Frontal cortex (tissue), 4 donors: ENCODE data around the gene UBN2. TPM values are rescaled to one million over a fixed set of nuclear protein-coding genes. Genes with fewer than 3 reads are reported as not detected.

Source experiments
- DNase-seq, 2 donors: peaks; one replicate each; pipeline ENCODE4 v3.0.0; 2012; ENCODE audit warnings: low spot score in 2 of 2
- FAIRE-seq: peaks from 2 replicates; lab custom pipeline; 2012; peaks lifted over from hg19 to GRCh38; lab: Jason Lieb, UNC
- total RNA-seq: library from RNA; depleted of rRNA; stranded (reverse); fragments of >200 nt; gene quantifications from one replicate; pipeline ENCODE4 v1.2.3, GENCODE V29; 2014
- donor health status: control.
- donor health status: control.
- donor health status: control.

UBN2 gene
- total RNA-seq, 1 donor from 2014 or later = 14.7 TPM

GRCh38 chr7:139231513-139232376 is 708 bp downstream of the UBN2 start:
- DNase-seq = peak; percentile 50 to 75
- no peak for FAIRE-seq

GRCh38 chr7:139232377-139232717 is 1.3 kb downstream of the UBN2 start:
- DNase-seq (peak in 1 of 2 donors; percentile 18), FAIRE-seq (no peak)

GRCh38 chr7:139232904-139233303 is 1.9 kb downstream of the UBN2 start:
- no peak for FAIRE-seq
- DNase-seq = no peak

- DNase-seq (no peak), FAIRE-seq (no peak)
These were observed 10.2 kb downstream of the UBN2 start for GRCh38 chr7:139241258-139241657.

- no peak for FAIRE-seq
- no peak for DNase-seq
These were observed 11.8 kb downstream of the UBN2 start for GRCh38 chr7:139242741-139243281.

- no peak for FAIRE-seq
- no peak for DNase-seq
These were observed 14.4 kb downstream of the UBN2 start for GRCh38 chr7:139245401-139245800.

GRCh38 chr7:139246494-139246893 is 15.5 kb downstream of the UBN2 start:
- no peak for DNase-seq
- FAIRE-seq = no peak

GRCh38 chr7:139246905-139247304 is 15.9 kb downstream of the UBN2 start:
- FAIRE-seq = no peak
- DNase-seq = no peak

- FAIRE-seq (no peak), DNase-seq (no peak)
These were observed 18.3 kb downstream of the UBN2 start for GRCh38 chr7:139249179-139249810.

- no peak for DNase-seq
- FAIRE-seq = no peak
These were observed 21.4 kb downstream of the UBN2 start for GRCh38 chr7:139252451-139252850.

- FAIRE-seq = no peak
- no peak for DNase-seq
These were observed 23.2 kb downstream of the UBN2 start for GRCh38 chr7:139254281-139254680.

- no peak for DNase-seq
- no peak for FAIRE-seq
These were observed 23.7 kb downstream of the UBN2 start for GRCh38 chr7:139254728-139255127.

- FAIRE-seq = no peak
These were observed 24.3 kb downstream of the UBN2 start for GRCh38 chr7:139255290-139255689.

GRCh38 chr7:139259142-139259541 is 28.1 kb downstream of the UBN2 start:
- no peak for DNase-seq
- no peak for FAIRE-seq

More at GRCh38 chr7:139255290-139255689, 24.3 kb downstream of the UBN2 start:
- no peak for DNase-seq

GRCh38 chr7:139264220-139264619 is 33.2 kb downstream of the UBN2 start:
- DNase-seq (no peak), FAIRE-seq (no peak)

- DNase-seq (no peak), FAIRE-seq (no peak)
These were observed 34.6 kb downstream of the UBN2 start for GRCh38 chr7:139265673-139266072.

GRCh38 chr7:139271718-139272628 is 40.9 kb downstream of the UBN2 start:
- DNase-seq (no peak), FAIRE-seq (no peak)

- FAIRE-seq = no peak
- no peak for DNase-seq
These were observed 53.3 kb downstream of the UBN2 start for GRCh38 chr7:139284252-139284896.

GRCh38 chr7:139286144-139286543 is 55.1 kb downstream of the UBN2 start:
- DNase-seq = no peak

GRCh38 chr7:139292821-139293220 is 61.8 kb downstream of the UBN2 start:
- FAIRE-seq (no peak), DNase-seq (no peak)

More at GRCh38 chr7:139286144-139286543, 55.1 kb downstream of the UBN2 start:
- FAIRE-seq = no peak
